Activated effector memory CD4-positive, alpha-beta T cell treated with Interleukin-2 at 50 U/mL for 16 hours (primary cell): ENCODE measurements around the gene SULF2.
"Not testable (repeated sequence)": the region's sequence is repeated elsewhere in the genome, so short reads cannot be mapped to it uniquely, and the experiment has no call there.

Experiments used
- DNase-seq: peaks from one replicate; pipeline ENCODE4 v3.0.0-alpha.2; 2020

SULF2 gene

GRCh38 chr20:47804224-47804825 lies 19.0 kb upstream of the SULF2 start:
- not testable (repeated sequence) for DNase-seq

GRCh38 chr20:47802975-47803374 lies 17.7 kb upstream of the SULF2 start:
- no peak for DNase-seq

- no peak for DNase-seq
Measured at GRCh38 chr20:47802226-47802920, 17.1 kb upstream of the SULF2 start.

GRCh38 chr20:47801759-47802158 lies 16.5 kb upstream of the SULF2 start:
- no peak for DNase-seq

- DNase-seq = no peak
Measured at GRCh38 chr20:47801079-47801478, 15.8 kb upstream of the SULF2 start.

GRCh38 chr20:47800623-47801022 lies 15.3 kb upstream of the SULF2 start:
- no peak for DNase-seq

GRCh38 chr20:47799116-47799715 lies 13.9 kb upstream of the SULF2 start:
- DNase-seq = no peak

- DNase-seq = no peak
Measured at GRCh38 chr20:47796971-47797370, 11.7 kb upstream of the SULF2 start.

GRCh38 chr20:47795214-47795907 lies 10.1 kb upstream of the SULF2 start:
- DNase-seq = no peak

GRCh38 chr20:47794264-47794663 lies 9.0 kb upstream of the SULF2 start:
- not testable (repeated sequence) for DNase-seq

GRCh38 chr20:47792021-47792618 lies 6.8 kb upstream of the SULF2 start:
- no peak for DNase-seq

GRCh38 chr20:47791084-47791599 lies 5.9 kb upstream of the SULF2 start:
- DNase-seq = no peak

- no peak for DNase-seq
Measured at GRCh38 chr20:47790580-47790965, 5.3 kb upstream of the SULF2 start.

GRCh38 chr20:47789764-47790579 lies 4.7 kb upstream of the SULF2 start:
- DNase-seq = no peak

GRCh38 chr20:47789081-47789763 lies 3.9 kb upstream of the SULF2 start:
- no peak for DNase-seq

- no peak for DNase-seq
Measured at GRCh38 chr20:47788741-47789080, 3.4 kb upstream of the SULF2 start.

- DNase-seq = no peak
Measured at GRCh38 chr20:47786765-47787107, 1.5 kb upstream of the SULF2 start.

GRCh38 chr20:47785854-47786764 lies 828 bp upstream of the SULF2 start:
- DNase-seq = no peak

GRCh38 chr20:47784599-47785310 lies 526 bp downstream of the SULF2 start:
- DNase-seq = no peak
